ENCODE data around the gene ACVR1B. TPM values are rescaled to one million over a fixed set of nuclear protein-coding genes. Genes with fewer than 3 reads are reported as not detected.

Gene ACVR1B
- total and polyA plus RNA-seq, 10 donors = 2.8 to 27.6 (median 18.6) TPM

GRCh38 chr12:51907856-51908425, 43.6 kb upstream of the ACVR1B start:
- 53 to 75% (median 66%) methylated on average over 7 of the region's 7 CpGs for whole genome bisulfite sequencing, 5 donors
- H3K4me3 ChIP-seq = peak overlapping the region; percentile 31 to 70 (median 38)
- intact Hi-C loops (cut with DNase I; ENCODE audit: low total_unique reads) = no loop called here
- peaks cover 36 to 89% (median 63%) of the 10 kb centered on the region in 6 donors for H3K4me1 ChIP-seq
- DNase-seq = peak; percentile 58
- no peaks in the 10 kb centered on the region for H3K9me3 ChIP-seq
- TF ChIP-seq POLR2A (IDR thresholded peaks at IDR 0.05) = no peak
- TF ChIP-seq POLR2AphosphoS5 (IDR thresholded peaks at IDR 0.05) = no peak
- TF ChIP-seq CTCF (IDR thresholded peaks at IDR 0.05 in 8 of 11, conservative IDR thresholded peaks at IDR 0.05 in 3 of 11) = no peak
- peak overlapping the region; percentile 66 to 93 (median 88) for H3K27ac ChIP-seq
- no peaks in the 10 kb centered on the region for H3K36me3 ChIP-seq
- peaks cover 0 to 33% (median 9%) of the 10 kb centered on the region in 7 donors for H3K27me3 ChIP-seq (replicated peaks in 1 of 7)

- no peak for DNase-seq
- TF ChIP-seq POLR2AphosphoS5 (IDR thresholded peaks at IDR 0.05) = no peak
- TF ChIP-seq POLR2A (IDR thresholded peaks at IDR 0.05) = no peak
- no peak for TF ChIP-seq CTCF (IDR thresholded peaks at IDR 0.05 in 8 of 11, conservative IDR thresholded peaks at IDR 0.05 in 3 of 11)
- H3K36me3 ChIP-seq = no peaks in the 10 kb centered on the region
- peaks cover 36 to 100% (median 74%) of the 10 kb centered on the region in 6 donors for H3K4me1 ChIP-seq
- no peaks in the 10 kb centered on the region for H3K9me3 ChIP-seq
- peak overlapping the region in 5 of 8 donors; percentile 9 to 93 (median 88) for H3K27ac ChIP-seq
- intact Hi-C loops (cut with DNase I; ENCODE audit: low total_unique reads) = no loop called here
- peak overlapping the region in 1 of 8 donors; percentile 70 for H3K4me3 ChIP-seq
- peaks cover 0 to 33% (median 9%) of the 10 kb centered on the region in 7 donors for H3K27me3 ChIP-seq (replicated peaks in 1 of 7)
- WGBS, 5 donors = 74 to 90% (median 78%) methylated on average over 9 of the region's 9 CpGs
Measured at GRCh38 chr12:51908876-51909592, 42.5 kb upstream of the ACVR1B start.

GRCh38 chr12:51910168-51910567, 41.3 kb upstream of the ACVR1B start:
- Histone ChIP-seq H3K27ac (peak overlapping the region in 7 of 8 donors; percentile 20 to 92 (median 78)), H3K4me1 (peaks cover 32 to 96% (median 72%) of the 10 kb centered on the region in 6 donors), H3K27me3 (replicated peaks in 1 of 7) (peaks cover 0 to 33% (median 9%) of the 10 kb centered on the region in 7 donors), H3K9me3 (no peaks in the 10 kb centered on the region), H3K4me3 (peak overlapping the region in 1 of 8 donors; percentile 15), H3K36me3 (peaks cover 0 to 9% (median 3%) of the 10 kb centered on the region in 6 donors)
- 65 to 85% (median 70%) methylated on average over 6 of the region's 6 CpGs for WGBS, 5 donors
- no peak for TF ChIP-seq CTCF (IDR thresholded peaks at IDR 0.05 in 8 of 11, conservative IDR thresholded peaks at IDR 0.05 in 3 of 11)
- TF ChIP-seq POLR2A (IDR thresholded peaks at IDR 0.05) = no peak
- no peak for TF ChIP-seq POLR2AphosphoS5 (IDR thresholded peaks at IDR 0.05)
- intact Hi-C loops (cut with DNase I; ENCODE audit: low total_unique reads) = no loop called here
- DNase-seq = no peak

GRCh38 chr12:51910691-51911090, 40.8 kb upstream of the ACVR1B start:
- Histone ChIP-seq H3K36me3 (peaks cover 0 to 14% (median 9%) of the 10 kb centered on the region in 6 donors), H3K9me3 (no peaks in the 10 kb centered on the region), H3K27ac (peak overlapping the region; percentile 5 to 92 (median 75)), H3K4me3 (peak overlapping the region in 1 of 8 donors; percentile 15), H3K4me1 (peaks cover 30 to 90% (median 69%) of the 10 kb centered on the region in 6 donors), H3K27me3 (replicated peaks in 1 of 7) (peaks cover 0 to 32% (median 9%) of the 10 kb centered on the region in 7 donors)
- TF ChIP-seq POLR2A (IDR thresholded peaks at IDR 0.05) = no peak
- peak in 2 of 3 donors; percentile 37 to 43 for TF ChIP-seq POLR2AphosphoS5 (IDR thresholded peaks at IDR 0.05)
- DNase-seq = no peak
- intact Hi-C loops (cut with DNase I; ENCODE audit: low total_unique reads) = no loop called here
- WGBS, 5 donors = 25 to 48% (median 40%) methylated on average over 2 to 3 of the region's 3 CpGs

Measured in spleen (tissue), 11 donors.